ENCODE data around the gene COL28A1. TPM values are rescaled to one million over a fixed set of nuclear protein-coding genes. Genes with fewer than 3 reads are reported as not detected.
A peak's percentile ranks its signal among the peaks of the same experiment; 100 is the strongest.
"Not testable (repeated sequence)": the region's sequence is repeated elsewhere in the genome, so short reads cannot be mapped to it uniquely, and the experiment has no call there.

COL28A1 gene
- total RNA-seq, 1 experiment from 2014 or later: not detected

DNA sequence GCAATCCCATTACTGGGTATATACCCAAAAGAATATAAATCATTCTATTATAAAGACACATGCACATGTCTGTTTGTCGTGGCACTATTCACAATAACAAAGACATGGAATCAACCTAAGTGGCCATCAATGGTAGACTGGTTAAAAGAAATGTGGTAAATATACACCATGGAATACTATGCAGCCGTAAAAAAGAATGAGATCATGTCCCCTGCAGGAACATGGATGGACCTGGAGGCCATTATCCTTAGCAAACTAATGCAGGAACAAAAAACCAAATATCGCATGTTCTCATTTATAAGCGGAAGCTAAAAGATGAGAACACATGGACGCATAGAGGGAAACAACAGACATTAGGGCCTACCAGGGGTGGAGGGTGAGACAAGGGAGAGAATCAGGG is 25.9 kb upstream of the COL28A1 start:
- not testable (repeated sequence) for DNase-seq (ENCODE audit: low read depth)

DNA sequence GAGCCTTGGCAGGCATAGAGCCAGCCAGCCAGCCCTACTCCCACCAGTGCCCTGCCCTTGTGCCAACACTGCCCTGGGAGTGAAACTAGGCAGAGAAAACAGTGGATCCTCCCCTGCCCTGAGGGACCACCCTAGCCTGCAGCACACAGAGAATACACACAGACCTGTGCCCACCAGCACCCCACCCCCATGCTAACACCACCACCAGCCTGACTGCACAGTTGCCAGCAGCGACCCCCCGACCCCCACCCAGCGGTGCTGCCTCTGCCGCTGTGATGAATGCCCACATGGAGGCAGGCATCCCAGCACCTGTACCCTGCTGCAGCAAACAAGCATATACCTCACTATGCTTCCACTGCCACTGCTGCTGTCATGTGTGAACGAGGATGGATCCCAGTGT is 21.6 kb upstream of the COL28A1 start:
- no peak for DNase-seq (ENCODE audit: low read depth)

DNA sequence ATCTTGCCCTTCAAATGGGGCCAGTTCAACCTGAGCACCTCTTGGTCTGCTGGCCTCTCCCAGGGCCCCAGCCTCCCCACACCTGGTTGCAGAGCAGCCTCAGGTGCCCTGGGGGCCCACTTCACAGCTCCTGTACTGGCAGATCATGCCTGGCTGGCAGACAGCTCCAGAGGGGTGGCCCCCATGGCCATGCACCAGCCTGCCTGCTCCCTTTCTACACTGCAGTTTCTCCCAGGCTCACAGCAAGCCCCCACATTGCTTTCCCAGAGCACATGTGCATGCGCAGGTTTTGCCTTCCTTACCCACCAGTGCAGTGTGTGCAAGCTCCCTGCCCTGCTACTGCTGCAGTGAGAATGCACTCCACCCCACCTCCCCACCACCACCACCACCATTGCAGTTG is 21.2 kb upstream of the COL28A1 start:
- no peak for DNase-seq (ENCODE audit: low read depth)

DNA sequence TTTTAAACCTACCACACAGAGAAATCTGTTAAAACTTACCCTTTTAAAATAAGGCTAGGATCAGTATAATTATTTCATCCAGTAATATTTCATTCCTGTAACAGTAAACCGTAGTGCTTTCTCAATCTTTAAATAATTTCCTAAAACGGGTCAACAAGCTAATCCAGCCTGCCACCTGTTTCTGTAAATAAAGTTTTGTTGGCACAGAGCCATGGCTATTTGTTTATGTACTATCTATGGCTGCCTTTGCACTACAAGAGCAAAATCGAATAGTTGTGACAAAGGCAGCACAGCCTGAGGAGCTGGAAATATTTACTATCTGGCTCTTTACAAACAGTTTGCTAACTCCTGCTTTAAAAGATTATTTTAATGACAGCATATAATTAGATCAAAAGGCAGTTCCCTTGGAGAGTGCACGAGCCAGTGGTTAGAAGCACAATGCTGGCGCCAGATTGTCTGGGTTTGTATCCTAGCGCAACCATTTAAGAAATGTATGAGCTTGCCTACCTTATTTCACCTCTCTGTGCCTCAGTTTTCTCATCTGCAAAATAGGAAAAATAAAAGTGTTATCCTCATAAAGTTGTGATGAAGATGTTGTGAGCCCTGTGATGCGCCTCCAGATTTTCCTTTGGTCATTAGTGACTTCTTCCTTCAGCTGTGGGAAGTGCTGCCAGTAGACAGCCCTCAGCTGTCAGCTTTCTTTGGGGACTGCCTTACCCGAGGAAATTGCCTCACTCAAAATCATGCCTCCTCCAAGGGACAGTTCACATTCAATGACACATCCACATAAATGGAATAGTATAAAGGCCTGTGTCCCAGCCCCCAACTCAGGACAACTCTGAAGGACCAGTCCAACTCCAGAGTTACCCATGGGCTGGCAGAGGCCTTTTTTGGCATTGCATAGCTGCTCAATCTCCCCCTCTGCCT is 19.2 kb upstream of the COL28A1 start:
- DNase-seq (ENCODE audit: low read depth): no peak

DNA sequence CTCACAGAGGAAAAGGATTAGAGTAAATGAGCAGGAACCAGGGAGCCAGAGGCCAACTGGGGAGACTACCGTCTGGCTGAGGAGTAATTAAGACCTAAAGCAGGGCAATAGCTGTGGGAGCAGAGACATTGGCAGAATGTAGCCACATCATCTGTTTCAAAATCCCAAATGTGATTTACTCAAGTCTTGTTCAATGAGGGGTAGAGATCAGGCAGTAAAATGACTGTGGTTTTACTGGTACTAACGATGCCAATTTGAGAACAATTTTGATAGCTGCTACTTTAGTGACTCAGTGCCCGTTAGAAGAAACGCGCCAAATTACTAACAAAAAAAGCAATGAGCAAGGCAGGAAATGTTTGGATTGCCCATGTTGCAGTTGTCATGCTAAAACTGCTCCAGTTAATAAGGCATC is 18.4 kb upstream of the COL28A1 start:
- peak; percentile 82 for DNase-seq (ENCODE audit: low read depth)

DNA sequence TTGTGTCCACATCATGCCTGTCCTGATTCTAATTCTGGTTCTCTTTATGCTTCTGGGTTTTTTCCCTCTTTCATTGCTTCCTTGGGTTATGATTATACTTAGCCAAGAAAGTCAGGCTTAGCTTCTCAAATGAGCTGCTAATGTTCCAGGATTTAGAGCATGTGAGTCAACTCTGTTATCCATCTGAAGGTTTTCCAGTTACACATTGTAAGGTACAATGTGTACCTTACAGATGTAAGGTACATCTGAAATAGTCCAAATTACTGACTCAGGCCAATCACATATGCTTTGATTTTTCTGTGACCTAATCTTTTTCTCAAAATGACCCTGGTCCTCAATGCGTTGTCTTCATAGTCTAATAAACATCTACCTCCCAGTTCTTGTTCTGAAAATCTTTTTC is 17.7 kb upstream of the COL28A1 start:
- DNase-seq (ENCODE audit: low read depth): no peak

DNA sequence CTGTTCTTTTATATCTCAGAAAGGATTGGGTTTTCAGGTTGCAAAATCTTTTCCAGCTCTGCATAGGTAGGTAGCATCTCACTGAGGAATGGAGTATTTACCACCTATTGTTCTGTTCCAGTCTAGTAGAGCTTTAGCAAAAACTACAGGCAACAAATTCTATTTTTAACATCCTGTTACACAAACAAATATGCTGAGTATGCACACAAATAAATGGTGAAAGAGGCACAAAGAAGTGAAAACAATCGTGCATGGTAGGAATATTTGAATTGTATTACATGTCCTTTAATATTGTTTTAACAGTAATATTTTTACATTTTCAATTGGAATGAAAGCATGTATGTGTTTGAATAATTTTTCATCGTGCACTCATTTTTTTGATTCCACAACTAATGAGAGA is 16.5 kb upstream of the COL28A1 start:
- no peak for DNase-seq (ENCODE audit: low read depth)

DNA sequence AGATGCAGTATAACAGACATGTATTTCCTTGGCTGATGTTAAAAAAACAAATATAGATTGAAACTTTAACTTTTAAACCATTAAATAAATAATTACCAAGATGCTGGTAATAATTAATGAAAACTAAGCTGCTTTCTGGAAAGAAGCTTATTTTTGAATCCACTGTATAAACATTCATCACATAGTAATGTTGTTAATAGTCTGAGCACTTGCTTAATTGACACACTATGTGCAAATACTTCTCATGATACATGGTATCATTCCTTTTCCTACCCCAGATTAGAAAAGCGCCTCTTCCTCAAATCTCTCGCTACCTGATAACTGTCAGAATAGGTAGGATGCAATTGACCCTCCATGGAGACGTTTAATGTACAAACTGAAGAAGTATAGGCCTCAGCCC is 15.0 kb upstream of the COL28A1 start:
- no peak for DNase-seq (ENCODE audit: low read depth)

DNA sequence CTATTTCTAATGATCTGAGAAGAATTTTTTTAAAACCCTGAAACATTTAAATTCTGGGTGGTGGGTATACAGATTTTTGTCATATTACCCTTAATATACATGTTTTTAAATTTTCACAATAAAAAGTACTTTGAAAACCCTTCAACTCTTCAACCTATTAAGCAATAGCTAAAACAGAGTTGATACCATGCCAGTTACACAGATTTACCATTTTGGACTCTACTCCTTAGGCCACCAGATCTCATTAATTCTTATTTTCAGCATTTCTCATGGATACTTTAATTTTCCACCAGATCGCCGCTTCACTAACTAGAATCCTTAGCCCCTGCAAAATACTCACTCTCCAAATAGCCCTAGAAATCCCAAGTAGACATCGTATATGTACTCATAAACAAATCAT is 12.7 kb upstream of the COL28A1 start:
- DNase-seq (ENCODE audit: low read depth): no peak

DNA sequence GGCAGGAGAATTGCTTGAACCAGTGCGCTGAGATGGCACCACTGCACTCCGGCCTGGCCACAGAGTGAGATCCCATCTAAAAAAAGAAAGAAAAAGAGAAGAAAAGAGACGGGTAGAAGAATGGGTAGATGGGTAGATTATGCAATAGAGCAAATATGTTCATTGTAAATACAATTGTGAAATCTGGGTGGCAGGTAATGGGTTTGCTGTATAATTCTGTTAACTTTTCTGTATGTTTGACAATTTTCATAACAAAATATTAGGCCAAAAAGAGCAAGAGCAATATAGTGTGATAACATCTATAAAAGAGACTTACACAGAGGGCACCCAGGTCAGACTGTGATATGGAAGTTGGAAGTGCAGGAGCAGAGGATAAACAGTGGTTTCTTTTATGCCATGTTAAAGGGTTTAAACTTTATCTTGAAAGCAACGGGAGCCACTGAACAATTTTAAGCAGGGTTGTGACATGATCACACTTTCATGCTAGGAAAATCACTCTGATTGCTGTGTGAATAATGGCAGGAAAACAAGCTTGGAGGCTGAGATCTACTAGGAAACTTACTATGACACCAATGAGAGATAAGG is 6.7 kb upstream of the COL28A1 start:
- no peak for DNase-seq (ENCODE audit: low read depth)

DNA sequence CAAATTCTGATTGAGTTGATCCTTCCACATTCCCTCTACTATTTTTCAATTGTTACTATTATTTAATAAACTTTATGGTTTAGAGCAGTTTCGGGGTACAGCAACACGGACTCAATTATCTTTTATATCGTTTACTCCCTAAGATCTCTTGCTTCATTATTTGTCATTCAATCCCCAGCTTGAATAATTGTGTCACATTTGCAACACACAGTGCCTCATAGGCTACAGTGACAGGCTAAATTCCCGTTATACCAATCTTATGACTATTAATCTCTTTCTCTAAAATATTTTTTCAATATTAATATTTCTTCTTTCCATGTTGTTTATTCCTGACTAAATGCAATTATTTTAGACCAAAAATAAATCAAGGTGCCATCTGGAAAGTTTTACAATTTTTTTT is 4.0 kb upstream of the COL28A1 start:
- DNase-seq (ENCODE audit: low read depth): no peak

DNA sequence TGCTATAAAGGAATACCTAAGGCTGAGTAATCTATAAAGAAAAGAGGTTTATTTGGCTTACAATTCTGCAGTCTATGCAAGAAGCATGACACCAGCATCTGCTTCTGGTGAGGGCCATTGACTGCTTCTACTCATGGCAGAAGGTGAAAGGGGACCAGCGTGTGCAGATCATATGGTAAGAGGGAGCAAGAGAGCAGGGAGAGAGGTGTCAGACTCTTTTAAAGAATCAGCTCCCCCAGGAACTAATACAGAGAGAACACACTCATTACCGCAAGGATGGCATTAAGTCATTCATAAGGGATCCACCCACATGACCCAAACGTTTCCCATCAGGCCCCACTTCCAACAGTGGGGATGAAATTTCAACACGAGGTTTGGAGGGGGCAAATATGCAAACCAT is 3.5 kb upstream of the COL28A1 start:
- DNase-seq (ENCODE audit: low read depth): no peak

DNA sequence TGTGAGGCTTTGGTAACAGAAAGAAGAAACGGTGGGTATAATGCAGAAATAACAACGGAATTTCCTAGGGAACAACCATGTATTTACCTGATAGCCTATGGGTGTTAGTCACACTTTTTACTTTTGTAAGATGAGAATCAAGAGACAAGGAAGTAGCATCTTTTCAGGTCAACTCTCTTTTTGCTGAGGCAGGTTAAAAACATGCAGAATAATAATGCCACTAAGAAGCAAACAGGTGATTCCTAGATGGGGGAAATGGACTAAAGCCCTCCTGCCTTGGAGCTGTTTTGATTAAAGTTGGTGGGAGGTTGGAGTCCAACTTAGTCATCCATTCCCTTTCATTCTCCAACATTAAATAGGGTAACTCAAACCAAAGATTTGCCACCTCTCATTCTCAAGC is 2.0 kb upstream of the COL28A1 start:
- no peak for DNase-seq (ENCODE audit: low read depth)

DNA sequence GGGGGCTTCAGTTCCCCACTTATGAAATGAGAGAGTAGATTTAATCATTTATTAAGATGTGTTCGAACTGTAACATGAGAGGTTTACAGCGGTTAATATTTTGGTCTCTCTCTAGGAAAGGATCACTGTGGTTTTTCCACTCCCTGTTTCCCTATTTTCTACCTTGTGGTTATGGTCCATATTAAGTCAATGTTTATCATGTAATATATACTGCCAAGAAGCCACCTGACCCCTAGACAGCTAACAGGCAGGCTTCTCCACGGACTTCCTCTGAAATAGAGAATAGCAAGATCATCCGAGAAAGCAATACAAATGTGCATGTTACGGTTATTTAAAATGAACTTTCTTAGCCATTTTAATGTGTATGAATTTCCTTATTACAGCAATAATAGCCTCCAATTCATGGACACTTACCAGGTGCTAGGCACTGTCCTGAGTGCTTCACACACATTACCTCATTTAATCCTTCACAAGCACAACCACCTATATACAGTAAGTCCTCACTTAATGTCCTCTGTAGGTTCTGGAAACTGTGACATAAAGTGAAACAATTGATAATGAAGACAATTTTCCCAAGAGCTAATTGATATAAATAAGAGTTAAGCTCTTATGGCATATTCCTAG is 835 bp upstream of the COL28A1 start:
- DNase-seq (ENCODE audit: low read depth): no peak

DNA sequence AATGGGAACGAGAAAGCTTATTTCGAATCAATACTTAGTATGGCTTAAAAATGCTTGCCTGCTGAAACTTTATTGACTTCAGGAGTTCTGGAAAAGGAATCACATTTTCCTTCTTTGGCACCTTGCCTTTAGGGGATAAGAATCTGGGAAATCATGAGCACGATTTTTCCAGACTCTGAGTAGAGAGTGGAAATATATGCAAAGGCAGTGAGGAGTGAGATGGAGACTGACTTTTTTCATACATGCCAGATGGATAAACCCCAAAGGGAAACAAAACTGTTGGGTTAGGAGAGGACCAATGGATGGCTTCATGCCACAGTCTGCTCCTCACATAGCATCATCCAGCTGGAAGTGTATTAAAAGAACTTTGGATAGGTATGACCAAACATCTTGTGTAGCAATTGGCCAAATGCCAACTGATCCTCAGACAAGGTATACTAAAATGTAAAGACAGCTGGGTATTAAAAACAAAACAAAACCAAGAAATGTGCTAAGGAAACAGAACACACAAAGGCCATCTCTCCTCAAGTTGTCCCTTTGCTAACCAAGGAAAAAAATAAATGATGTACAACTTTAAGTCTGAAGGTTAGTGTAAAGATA is 1.7 kb downstream of the COL28A1 start:
- no peak for DNase-seq (ENCODE audit: low read depth)

DNA sequence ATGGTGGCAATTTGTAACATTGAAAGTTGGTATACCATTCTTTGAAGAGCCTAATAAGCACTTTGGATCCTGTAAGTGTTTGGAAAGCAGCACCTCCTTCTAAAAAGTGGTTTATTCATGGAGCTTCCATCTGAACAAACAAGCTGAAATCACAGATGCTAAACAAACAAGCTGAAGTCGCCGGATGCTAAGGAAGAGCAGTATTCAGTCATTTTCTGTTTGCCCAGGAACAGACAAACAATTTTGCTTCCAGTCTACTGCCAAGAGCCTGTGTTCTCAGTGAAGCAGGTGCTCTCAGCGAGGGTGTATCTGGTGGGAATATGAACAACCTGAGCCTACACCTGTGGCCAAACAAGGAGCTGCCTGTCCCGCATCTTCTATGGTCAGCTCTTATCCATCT is 6.3 kb downstream of the COL28A1 start:
- no peak for DNase-seq (ENCODE audit: low read depth)

DNA sequence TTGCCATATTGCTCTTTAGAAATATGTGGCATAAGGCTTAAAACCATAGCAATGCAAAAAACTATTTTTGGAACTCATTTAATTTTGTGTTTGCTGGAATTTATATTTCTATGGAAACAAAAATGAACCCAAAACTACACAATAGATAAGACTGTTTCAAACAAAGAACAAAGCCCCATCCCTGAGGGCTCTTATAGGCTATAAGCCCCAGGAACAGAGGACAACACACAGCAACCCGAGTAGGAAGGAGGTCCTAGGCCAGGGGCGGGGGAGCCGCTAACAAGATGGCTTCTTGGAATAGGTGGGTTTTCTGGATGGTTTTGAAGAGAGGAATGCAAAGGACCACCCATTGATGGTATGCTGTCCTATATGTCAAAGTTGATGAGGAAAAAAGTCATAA is 8.6 kb downstream of the COL28A1 start:
- no peak for DNase-seq (ENCODE audit: low read depth)

DNA sequence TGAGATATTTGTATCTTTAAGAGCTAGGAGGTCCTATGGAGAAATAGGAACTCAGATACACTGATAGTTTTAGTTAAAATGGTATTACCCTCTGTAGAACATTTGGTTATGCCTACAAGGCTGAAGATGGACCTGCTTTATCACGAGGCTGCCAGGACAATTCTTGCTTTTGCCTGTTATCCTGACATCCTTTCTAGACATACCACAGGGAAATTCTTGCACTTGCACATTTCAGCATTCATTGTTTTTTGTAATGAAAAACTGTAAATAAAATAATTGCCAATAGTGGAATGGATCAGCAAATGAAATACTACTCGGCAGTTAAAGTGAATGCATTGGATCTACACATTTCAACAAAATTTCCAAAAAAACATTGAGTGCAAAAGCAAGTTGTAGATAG is 9.7 kb downstream of the COL28A1 start:
- DNase-seq (ENCODE audit: low read depth): no peak

DNA sequence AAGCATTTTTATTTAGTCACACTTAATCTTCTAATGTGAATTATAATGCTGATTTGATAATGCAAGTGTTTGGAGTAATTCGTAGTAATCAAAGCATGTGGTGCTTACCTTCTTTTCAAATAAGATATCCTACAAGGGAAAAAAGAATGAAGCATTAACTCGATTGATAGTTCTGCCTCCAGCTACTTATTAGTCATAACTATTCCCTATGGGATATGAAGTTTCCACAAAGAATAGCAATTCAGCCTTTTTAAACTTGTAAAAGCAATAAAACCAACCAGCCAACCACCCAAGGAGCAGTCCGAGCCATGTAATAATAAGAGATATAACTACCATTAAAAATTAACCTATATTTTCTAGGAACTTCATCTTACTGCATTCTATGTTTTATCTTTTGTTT is 11.6 kb downstream of the COL28A1 start:
- DNase-seq (ENCODE audit: low read depth): no peak

DNA sequence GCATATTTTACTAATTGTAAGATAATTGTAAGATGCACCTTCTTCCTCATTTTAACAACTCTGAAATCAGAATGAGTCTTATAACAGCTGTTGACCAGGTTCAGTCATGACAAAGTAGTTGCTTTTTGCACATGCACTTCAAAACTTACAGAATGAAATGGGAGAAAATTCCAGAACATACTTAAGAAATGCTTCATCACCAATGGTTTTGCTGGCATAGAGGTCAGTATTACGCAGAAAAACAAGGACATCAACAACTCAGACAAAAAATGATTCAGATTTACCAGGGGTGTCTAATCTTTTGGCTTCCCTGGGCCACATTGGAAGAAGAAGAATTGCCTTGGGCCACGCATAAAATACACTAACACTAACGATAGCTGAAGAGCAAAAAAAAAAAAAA is 13.3 kb downstream of the COL28A1 start:
- DNase-seq (ENCODE audit: low read depth): no peak

DNA sequence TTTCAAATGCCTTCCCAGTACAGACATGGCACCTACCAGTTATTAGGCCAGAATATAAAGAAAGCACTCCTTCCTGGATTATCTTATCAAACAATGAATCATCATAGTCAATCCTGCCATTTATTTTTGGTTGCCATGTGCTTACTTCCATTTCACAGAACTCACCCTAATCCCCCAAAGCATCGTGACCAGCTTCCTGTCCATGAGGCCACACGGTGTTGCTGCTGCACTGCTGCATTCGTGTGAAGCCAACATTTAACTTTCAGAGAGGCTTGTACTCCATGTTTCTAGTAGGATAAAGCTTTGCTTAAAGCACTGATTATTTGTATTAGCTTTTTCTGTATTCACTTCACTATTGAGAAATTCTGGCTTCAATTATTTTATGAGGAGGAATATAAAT is 14.4 kb downstream of the COL28A1 start:
- peak; percentile 20 for DNase-seq (ENCODE audit: low read depth)

DNA sequence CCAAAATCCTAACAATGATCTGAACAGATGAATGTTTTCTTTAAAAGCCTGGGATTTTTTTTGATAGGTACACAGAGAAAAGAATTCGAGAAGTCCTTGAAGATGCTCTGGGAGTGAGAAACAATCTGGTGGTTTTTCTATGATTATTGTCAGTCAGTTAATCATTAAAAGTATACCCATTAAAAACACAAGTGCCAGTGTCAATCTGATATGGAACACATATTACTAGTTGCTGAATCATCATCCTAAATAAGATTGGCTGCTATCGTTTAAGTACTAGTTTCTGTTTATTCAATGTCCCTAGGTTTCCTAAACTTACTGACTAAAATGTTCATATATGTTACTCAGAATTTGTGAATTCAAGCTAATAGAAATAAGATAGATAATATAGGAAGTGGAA is 16.1 kb downstream of the COL28A1 start:
- DNase-seq (ENCODE audit: low read depth): no peak

DNA sequence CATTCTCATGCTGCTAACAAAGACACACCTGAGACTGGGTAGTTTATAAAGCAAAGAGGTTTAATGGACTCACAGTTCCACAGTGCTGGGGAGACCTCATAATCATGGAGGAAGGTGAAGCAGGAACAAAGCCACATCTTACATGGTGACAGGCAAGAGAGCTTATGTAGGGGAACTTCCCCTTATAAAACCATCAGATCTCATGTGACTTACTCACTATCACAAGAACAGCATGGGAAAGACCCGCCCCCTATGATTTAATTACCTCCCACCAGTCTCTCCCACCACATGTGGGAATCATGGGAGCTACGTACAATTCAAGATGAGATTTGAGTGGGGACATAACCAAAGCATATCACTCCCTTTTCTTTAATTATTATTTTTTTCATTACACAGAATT is 16.6 kb downstream of the COL28A1 start:
- no peak for DNase-seq (ENCODE audit: low read depth)

Data from Daoy (cell line).